T-helper 2 cell treated with Interferon-gamma antibody and Interleukin-4, amounts not matched to agents 100 ng/mL and 5 ng/mL, for 36 hours (primary cell): ENCODE data around the gene STAT5B. TPM values are rescaled to one million over a fixed set of nuclear protein-coding genes. Genes with fewer than 3 reads are reported as not detected.
"Not testable (repeated sequence)": the region's sequence is repeated elsewhere in the genome, so short reads cannot be mapped to it uniquely, and the experiment has no call there.

Source experiments
- intact Hi-C: fragments of 100-400 bp; cut with micrococcal nuclease; formaldehyde crosslinking; loops from one replicate; pipeline ENCODE4 v1.15.1; 2023
- total RNA-seq: library from RNA; stranded (reverse); gene quantifications from 2 replicates; pipeline ENCODE4 v1.2.3, GENCODE V29; 2022

The STAT5B gene
- total RNA-seq, 1 donor from 2014 or later, result 147 TPM

DNA sequence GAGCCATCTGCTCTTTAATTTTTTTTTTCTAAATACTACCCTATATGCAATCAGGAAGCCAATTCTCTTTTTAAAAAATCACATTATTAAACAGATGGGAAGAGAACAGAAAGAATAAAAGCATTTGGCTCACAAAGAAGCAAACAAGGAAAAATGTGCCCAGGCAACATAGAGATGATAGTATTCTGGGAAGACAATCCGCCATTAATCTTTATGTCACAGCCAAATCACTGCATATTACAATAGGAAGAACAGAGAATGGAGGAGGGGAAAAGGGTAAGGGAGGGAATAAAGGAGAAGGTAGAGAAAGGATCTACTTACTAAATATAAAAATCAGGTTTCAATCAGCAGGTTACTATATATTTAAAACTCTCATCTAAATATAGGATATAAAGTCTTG is 34.3 kb downstream of the STAT5B start:
- intact Hi-C loops, result no loop called here

DNA sequence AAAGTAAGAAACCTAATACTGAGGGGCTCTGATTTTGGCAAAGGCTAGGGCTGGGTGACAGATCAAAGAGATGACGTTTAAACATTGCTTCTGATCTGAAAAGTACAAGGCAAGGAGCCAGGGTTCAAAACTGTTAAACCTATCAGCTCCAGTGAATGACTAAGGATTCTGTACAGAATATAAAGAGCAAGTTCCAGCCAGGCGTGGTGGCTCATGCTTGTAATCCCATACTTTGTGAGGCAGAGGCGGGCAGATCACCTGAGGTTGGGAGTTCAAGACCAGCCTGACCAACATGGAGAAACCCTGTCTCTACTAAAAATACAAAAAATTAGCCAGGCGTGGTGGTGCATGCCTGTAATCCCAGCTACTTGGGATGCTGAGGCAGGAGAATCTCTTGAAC is 35.3 kb downstream of the STAT5B start:
- intact Hi-C loops, result not testable (repeated sequence)

DNA sequence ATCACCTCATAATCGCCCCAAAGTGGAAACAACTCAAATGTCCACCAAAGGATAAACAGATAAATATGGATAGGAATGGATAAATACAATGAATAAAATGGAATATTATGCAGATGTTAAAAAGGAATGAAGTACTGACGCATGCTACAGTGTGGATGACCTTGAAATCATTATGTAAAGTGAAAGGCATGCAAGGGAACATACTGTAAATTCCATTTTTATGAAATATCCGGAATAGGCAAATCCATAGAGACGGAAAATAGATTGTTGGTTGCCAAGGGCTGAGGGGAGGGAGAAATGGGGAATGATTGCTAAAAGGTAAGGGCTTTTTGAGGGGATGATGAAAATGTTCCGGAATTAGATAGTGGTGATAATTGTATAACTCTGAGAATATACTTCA is 36.0 kb downstream of the STAT5B start:
- intact Hi-C loops, result no loop called here

DNA sequence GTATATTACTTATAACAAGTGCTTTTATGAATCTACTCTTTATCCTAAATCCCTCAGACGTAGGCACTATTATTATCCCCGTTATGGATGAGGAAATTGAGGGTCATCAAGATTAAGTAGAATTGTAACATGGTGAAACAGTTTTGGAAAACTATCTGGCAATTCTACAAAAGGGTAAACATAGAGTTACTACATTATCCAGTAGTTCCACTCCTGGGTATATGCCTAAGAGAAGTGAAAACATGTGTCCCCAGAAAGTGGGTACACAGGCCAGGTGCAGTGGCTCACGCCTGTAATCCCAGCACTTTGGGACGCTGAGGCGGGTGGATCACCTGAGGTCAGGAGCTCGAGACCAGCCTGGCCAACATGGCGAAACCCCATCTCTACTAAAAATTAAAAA is 36.6 kb downstream of the STAT5B start:
- intact Hi-C loops, result not testable (repeated sequence)

DNA sequence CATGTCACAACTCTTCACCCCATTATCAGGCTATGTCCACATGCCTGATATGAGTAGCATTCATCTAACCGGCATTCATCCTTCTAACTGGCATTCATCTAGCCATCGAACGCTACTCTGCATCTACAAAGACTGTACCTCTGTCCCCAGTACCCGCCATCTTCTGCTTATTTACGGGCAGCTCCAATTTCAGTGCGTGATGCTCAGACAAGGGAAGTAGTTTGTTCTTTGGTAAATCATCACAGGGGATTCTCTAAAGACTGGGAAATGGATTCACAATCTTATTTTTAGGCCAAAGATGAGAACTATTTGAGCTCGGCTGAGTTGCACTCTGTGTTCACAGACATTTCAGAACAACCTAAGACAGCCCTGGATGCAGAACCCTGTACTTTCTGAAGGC is 39.4 kb downstream of the STAT5B start:
- intact Hi-C loops, result no loop called here

DNA sequence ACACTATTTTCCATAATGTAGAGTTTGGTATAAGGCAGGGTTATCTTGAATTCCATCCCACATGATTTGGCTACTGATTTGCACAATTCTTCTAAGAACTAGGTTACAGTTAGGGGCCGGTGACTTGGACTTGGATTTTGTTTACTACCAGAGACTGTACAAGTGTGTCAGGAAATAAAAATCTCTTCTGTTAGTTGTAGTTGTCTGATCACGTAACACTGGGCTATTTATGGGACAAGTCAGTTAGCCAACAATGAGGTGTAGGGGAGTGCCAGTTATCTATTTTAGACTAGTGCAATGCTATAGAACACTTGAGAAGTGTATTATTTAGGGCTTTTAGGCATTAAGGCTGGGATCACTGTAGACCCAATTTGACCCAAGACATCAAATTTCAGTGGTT is 42.2 kb downstream of the STAT5B start:
- intact Hi-C loops, result no loop called here

DNA sequence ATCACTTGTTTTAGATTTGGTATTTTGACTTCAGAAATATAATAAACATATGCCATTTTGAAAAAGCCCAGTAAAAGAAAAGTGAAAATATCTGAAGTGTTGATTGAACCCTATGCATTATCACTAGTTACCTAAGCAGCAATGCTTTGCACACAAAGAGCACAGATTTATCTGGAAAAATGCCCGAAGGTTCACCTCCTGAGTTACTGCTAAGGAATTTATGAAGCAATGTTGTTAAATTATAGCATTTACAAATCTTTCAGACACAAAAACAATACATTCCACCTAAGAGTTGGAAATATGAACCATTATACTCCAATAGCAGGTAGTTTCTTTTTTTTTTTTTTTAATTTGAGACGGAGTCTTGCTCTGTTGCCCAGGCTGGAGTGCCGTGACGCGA is 43.0 kb downstream of the STAT5B start:
- intact Hi-C loops, result no loop called here

DNA sequence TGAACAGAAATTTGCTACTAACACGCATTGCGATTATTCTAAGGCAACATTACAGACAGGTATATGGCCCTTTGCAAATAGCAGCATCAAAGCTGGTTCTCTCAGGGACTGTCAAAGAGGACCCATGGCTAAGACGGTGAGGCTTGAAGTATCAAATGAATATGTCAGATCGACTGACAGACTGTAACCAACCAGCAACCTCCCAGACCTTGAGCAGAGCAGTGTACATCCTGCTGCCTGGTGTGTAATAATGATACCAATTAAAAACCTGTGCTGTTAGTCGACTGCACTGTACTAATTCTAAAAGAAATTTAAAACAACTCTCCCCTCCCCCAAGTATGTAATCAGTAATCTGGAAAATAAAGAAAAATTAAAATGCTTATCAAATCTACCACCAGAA is 46.0 kb downstream of the STAT5B start:
- intact Hi-C loops, result no loop called here

DNA sequence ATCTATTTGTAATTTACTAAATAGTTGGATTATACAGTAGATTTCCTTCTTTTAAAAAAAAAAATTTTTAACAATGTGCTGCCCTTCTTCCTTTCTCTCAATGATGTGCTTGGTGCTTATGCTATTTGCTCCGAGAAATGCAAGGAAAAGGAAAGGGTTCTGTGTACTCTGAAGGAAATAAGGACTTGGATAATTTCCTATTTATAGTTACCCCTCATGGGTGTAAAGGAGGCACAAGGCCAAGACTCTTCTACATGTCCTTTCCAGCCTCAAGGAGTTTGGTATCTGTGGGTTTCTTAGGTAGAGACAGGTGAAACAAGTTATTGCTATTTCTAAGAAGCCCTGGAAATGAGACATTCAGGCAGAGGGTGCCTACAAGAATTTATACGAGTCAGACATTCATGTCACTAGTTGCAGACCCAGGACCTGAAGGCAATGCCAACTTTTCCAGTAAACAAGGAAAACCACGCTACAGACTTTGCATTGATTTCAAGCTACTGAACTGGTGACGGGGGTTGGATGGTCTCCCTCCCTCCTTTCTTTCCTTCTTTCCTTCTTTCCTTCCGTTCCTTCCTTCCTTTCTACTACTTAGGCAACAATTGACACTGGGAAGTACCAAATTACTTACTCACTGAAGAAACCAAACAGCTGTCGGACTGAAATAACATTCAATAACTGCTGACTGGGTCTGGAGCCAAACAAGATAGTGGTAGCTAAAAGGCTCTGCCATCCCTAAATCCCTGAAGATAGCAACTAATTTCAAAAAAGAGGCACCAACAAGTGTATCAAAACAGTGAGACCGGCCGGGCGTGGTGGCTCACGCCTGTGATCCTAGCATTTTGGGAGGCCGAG is 48.1 kb downstream of the STAT5B start:
- intact Hi-C loops, result no loop called here

DNA sequence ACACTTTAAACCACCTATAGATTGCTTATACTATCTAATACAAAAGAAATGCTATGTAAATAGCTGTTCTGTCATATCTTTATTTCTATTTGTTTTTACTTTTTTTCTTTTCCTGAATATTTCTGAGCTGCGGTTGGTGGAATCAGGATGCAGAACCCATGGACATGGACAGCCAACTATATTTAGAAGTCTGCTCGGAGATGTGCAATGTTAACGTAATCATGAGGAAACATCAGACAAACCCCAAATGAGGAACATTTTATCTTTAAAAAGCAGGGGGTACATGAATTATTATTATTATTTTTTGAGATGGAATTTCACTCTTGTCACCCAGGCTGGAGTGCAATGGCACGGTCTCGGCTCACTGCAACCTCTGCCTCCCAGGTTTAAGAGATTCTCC is 50.5 kb downstream of the STAT5B start:
- intact Hi-C loops, result no loop called here

DNA sequence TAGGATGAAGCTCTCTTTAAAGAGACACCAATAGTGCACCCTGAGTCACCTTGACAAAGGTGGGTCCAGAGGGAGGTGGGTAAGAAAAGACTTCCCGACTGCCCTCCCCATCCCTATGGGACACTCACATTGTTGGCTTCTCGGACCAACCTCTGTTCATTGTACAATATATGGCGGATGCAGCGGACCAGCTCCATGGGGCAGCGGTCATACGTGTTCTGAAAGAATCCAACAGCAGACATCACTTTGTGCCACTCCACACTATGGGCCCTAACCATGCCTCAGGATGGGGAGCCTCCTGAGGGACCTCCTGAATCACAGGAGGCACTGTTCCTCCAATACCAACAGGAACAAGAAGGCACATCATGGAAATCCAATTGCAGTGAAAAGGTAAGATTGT is 51.5 kb downstream of the STAT5B start:
- intact Hi-C loops, result no loop called here

DNA sequence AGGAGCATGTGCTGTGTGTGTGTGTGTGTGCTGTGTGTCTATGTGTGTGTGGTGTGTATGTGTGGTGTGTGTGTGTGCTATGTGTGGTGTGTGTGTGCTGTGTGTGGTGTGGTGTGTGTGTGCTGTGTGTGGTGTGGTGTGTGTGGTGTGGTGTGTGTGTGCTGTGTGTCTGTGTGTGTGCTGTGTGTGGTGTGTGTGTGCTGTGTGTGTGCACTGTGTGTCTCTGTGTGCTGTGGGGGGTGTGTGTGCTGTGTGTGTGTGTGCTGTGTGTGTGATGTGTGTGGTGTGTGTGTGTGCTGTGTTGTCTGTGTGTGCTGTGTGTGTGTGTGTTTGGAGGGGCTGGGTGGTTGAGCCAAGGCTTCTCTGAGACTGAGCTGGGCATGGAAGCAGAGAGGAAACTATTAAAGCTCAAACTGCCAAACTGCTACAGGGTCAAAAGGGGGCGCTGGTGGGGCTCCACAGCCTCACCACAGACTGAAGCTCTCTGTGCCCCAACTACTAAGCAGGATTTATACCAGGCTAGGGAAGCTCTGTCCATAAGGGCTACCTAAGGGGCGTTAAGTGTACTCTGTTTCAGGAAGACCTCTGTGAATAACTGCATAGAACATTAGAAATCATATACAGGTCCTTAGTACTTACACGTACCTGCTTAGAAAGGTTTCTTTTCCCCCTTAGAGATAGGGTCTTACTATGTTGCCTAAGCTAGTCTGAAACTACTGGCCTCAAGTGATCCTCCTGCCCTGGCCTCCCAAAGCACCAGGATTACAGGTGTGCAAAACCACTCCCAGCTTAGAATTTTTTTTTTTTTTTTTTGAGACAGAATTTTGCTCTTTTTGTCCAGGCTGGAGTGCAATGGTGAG is 54.1 kb downstream of the STAT5B start:
- intact Hi-C loops, result loop anchor here (2.0 kb wide), 1 partner anchor 67 kb away; the partner anchor contains the start of gene STAT5A

DNA sequence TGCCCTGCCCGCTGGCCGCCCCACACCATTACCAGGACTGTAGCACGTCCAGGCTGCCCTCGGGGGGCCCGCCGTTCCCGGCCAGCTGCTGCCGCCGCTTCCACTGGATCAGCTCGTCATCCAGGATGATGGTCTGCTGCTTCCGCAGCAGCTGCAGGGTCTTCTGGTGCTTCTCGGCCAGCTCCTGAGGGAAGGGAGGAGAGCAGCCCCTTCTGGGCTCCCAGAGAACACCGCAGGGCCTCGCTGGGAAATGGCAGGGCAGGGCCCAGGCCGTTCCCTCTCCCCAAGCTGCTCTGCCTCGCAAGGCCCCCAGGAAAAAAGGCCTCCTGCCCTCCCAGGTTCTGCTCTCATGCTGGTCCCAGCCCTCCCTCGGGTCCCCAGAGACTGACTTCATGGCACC is 56.9 kb downstream of the STAT5B start:
- intact Hi-C loops, result not testable (repeated sequence)

DNA sequence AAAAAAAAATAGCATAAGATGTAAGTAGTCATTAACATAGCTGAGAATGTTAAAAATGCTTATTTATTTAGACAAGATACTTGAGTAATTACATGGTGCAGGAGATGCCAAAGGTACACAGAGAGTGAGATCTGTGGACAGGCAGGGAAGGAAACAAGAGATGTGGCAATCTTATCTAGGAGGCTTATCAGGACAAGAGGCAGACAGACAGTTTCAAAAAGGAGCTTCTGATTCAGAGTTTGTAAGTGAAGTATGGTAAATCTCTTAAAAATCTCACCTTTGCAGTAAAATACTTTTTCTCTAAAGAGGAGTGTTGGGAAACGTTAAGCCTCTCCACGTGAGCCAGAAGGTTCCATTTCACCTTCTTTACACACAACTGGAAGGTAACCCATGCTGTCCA is 62.0 kb downstream of the STAT5B start:
- intact Hi-C loops, result no loop called here

DNA sequence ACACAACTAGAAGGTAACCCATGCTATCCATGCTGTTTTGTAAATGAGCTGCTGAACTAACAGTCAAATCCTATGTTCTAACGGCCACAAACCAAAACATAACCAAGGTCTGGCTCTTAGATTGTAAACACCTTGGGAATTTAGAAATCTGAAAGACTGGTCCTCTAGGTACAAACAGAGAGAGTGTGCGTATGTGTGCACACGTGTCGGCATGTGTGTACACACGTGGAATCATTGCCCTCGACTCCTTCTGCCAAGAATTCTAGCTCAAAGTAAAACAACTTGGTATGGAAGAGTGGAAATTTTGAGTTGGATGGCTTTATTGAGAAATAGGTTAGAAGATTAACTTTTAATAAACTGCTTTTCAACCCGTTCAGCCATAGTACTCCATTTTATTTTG is 63.8 kb downstream of the STAT5B start:
- intact Hi-C loops, result no loop called here

DNA sequence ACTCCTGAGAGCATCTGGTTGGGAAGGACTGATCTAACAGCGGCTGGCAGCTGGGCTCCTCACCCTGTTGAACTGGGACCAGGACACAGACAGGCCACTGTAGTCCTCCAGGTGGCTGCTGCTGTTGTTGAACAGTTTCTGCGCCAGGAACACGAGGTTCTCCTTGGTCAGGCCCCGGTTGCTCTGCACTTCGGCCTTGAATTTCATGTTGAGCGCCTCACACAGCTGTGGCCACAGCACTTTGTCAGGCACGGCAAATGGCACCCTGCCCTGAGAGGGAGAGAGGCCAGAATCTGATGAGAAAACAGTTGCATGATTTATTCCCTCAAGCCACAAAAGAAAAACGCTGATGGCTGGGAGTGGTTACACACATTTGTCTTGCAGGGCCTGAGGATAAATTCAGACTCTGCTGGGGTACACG is 64.3 kb downstream of the STAT5B start:
- intact Hi-C loops, result not testable (repeated sequence)

DNA sequence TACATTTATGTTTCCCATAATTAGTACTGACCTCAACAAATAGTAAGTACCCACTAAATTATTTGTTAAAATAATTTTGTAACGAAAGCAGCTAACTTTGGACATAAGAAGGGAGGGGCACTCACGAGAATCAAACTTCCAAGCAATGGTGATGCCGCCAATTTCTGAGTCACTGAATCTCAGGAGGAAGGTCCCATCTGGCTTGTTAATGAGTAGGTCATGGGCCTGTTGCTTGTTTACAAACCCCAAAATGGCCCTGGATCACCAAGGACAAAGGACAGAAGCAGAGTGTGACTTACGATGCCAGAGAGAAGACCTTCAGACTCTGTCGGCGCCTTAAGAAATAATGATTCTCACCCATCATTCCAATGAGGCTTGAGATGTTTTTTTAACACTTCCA is 66.1 kb downstream of the STAT5B start:
- intact Hi-C loops, result no loop called here

DNA sequence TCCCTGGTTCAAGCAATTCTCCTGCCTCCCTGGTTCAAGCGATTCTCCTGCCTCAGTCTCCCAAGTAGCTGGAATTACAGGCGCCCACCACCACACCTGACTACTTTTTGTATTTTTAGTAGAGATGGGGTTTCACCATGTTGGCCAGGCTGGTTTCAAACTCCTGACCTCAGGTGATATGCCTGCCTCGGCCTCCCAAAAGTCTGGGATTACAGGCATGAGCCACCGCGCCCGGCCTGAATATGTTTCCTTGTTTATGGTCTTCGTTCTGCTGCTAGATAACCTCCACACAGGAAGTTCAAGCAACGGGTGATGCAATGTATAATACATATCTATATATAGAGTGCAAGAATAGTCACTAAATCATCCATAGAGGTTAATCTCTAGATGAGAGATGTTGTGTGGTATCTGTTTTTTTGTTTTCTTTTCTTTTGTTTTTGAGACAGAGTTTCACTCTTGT is 70.0 kb downstream of the STAT5B start:
- intact Hi-C loops, result not testable (repeated sequence)

DNA sequence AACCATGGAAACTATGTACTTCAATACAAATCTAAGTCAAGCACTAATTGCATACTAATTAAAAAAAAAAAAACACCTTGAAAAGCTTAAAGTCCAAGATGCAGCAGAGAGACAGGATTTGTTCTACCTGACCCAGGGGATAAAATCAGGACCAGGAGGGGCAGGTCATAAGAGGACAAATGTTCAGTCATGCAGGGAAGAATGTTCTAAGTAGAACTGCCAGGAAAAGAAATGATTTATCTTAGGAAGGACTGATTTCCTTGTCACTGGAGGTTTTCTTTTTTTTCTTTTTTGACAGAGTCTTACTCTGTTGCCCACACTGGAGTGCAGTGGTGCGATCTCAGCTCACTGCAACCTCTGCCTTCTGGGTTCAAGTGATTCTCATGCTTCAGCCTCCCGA is 72.8 kb downstream of the STAT5B start:
- intact Hi-C loops, result no loop called here

DNA sequence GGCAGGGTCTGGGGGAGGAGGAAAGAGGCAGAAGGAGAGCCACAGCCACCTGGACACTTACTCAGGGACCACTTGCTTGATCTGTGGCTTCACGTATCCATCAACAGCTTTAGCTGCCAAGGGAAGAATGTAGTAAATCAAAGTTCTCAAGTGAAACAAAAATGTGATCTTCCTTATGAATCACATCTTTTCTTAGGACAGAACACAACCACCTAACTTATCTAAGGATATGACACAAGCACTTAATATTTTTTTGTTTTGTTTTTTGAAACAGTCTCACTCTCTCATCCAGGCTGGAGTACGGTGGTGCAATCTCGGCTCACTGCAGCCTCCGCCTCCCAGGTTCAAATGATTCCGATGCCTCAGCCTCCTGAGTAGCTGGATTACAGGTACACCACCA is 73.5 kb downstream of the STAT5B start:
- intact Hi-C loops, result no loop called here

DNA sequence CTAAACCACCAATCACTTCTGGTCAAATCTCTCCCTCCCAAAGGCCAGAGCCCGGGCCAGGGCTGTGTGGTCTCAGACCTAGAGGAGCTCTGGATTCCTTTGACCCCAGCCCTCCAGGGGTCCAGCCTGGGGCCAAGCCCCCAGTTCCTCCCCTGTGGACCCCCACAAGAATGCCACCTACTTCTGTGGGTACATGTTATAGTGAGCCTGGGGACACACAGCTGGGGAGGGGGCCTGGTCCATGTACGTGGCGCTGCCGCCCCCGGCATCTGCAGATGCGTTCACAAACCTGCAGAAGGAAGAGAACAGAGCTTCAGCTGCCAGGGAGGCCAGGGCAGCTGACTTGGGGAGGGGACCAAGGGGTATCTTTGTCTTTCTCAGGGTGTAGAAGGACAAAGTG is 74.0 kb downstream of the STAT5B start:
- intact Hi-C loops, result no loop called here

DNA sequence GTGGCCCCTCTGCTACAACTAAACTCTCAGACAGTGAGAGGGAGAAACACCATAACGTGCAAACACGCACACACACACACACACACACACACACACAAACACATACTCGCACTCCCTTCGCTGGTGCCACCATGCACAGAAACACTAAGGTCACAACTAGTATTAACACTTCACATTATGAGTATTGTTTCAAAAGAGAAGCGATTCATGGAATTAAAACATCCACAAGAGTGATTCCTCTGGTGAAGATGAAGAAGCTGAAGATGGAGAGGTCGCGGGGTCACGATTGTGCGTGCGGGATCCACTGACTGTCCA is 74.8 kb downstream of the STAT5B start:
- intact Hi-C loops, result no loop called here
